COLO668 (cell line): ENCODE data around the gene CAMSAP3.
A peak's percentile ranks its signal among the peaks of the same experiment; 100 is the strongest.

ENCODE experiments used
- DNase-seq: peaks from one replicate; lab custom pipeline; 2025; ENCODE audit not compliant: unreplicated experiment; lab: John Stamatoyannopoulos, UW

The CAMSAP3 gene

GRCh38 chr19:7612282-7613274 lies 16.9 kb downstream of the CAMSAP3 start:
- no peak for DNase-seq

- no peak for DNase-seq
Observed at GRCh38 chr19:7614859-7615741, 19.4 kb downstream of the CAMSAP3 start.

- DNase-seq: no peak
Observed at GRCh38 chr19:7617172-7617571, 21.5 kb downstream of the CAMSAP3 start.

- no peak for DNase-seq
Observed at GRCh38 chr19:7617735-7618134, 22.1 kb downstream of the CAMSAP3 start.

GRCh38 chr19:7618348-7618747 lies 22.7 kb downstream of the CAMSAP3 start:
- peak; percentile 14 for DNase-seq

GRCh38 chr19:7618771-7619510 lies 23.3 kb downstream of the CAMSAP3 start:
- DNase-seq: no peak

- DNase-seq: no peak
Observed at GRCh38 chr19:7619671-7620441, 24.2 kb downstream of the CAMSAP3 start.

GRCh38 chr19:7620442-7621412 lies 25.1 kb downstream of the CAMSAP3 start:
- DNase-seq: no peak

GRCh38 chr19:7622933-7623685 lies 27.4 kb downstream of the CAMSAP3 start:
- DNase-seq: no peak

GRCh38 chr19:7623725-7624603 lies 28.3 kb downstream of the CAMSAP3 start:
- DNase-seq: no peak

- no peak for DNase-seq
Observed at GRCh38 chr19:7624810-7625209, 29.1 kb downstream of the CAMSAP3 start.

GRCh38 chr19:7625763-7626372 lies 30.2 kb downstream of the CAMSAP3 start:
- DNase-seq: no peak

GRCh38 chr19:7627166-7627565 lies 31.5 kb downstream of the CAMSAP3 start:
- no peak for DNase-seq

- DNase-seq: no peak
Observed at GRCh38 chr19:7628589-7629311, 33.1 kb downstream of the CAMSAP3 start.

- peak; percentile 94 for DNase-seq
Observed at GRCh38 chr19:7629347-7630054, 33.8 kb downstream of the CAMSAP3 start, which contains the start of the genes PET100 and XAB2. Gene PET100 (plus strand): TSS chr19:7629793. CDS start chr19:7629834, 41 bp downstream. Gene XAB2 (minus strand): TSS chr19:7629545. CDS start chr19:7629527, 18 bp downstream.
